CD4-positive, alpha-beta T cell treated with Interleukin-2 at 100 ng/mL for 4 hours (primary cell): ENCODE measurements around the gene PAPSS2.
A peak's percentile ranks its signal among the peaks of the same experiment; 100 is the strongest.
"Not testable (repeated sequence)": the region's sequence is repeated elsewhere in the genome, so short reads cannot be mapped to it uniquely, and the experiment has no call there.

Experiments used
- DNase-seq: peaks from one replicate; pipeline ENCODE4 v3.0.0-alpha.2; 2020; ENCODE audit warnings: low spot score

The PAPSS2 gene

GRCh38 chr10:87706731-87707130 lies 47.1 kb downstream of the PAPSS2 start:
- DNase-seq: no peak

GRCh38 chr10:87707254-87707653 lies 47.6 kb downstream of the PAPSS2 start:
- no peak for DNase-seq

GRCh38 chr10:87712913-87713616 lies 53.4 kb downstream of the PAPSS2 start:
- DNase-seq: no peak

- DNase-seq: no peak
Measured at GRCh38 chr10:87713707-87714106, 54.0 kb downstream of the PAPSS2 start.

GRCh38 chr10:87715552-87716347 lies 56.1 kb downstream of the PAPSS2 start:
- no peak for DNase-seq

GRCh38 chr10:87716348-87716670 lies 56.6 kb downstream of the PAPSS2 start:
- no peak for DNase-seq

GRCh38 chr10:87720665-87721064 lies 61.0 kb downstream of the PAPSS2 start:
- DNase-seq: no peak

- no peak for DNase-seq
Measured at GRCh38 chr10:87721781-87722180, 62.1 kb downstream of the PAPSS2 start.

- no peak for DNase-seq
Measured at GRCh38 chr10:87722716-87723115, 63.0 kb downstream of the PAPSS2 start.

- DNase-seq: no peak
Measured at GRCh38 chr10:87723500-87723899, 63.8 kb downstream of the PAPSS2 start.

GRCh38 chr10:87724789-87725188 lies 65.1 kb downstream of the PAPSS2 start:
- no peak for DNase-seq

- DNase-seq: no peak
Measured at GRCh38 chr10:87729940-87730339, 70.3 kb downstream of the PAPSS2 start.

GRCh38 chr10:87733081-87733480 lies 73.4 kb downstream of the PAPSS2 start:
- DNase-seq: no peak

- DNase-seq: peak; percentile 9
Measured at GRCh38 chr10:87734987-87735827, 75.5 kb downstream of the PAPSS2 start.

- DNase-seq: not testable (repeated sequence)
Measured at GRCh38 chr10:87738253-87738652, 78.6 kb downstream of the PAPSS2 start.

GRCh38 chr10:87739703-87740102 lies 80.0 kb downstream of the PAPSS2 start:
- DNase-seq: no peak

GRCh38 chr10:87740254-87740655 lies 80.6 kb downstream of the PAPSS2 start:
- no peak for DNase-seq

- DNase-seq: not testable (repeated sequence)
Measured at GRCh38 chr10:87742992-87743610, 83.4 kb downstream of the PAPSS2 start.

GRCh38 chr10:87744606-87745005 lies 84.9 kb downstream of the PAPSS2 start:
- DNase-seq: no peak

GRCh38 chr10:87746911-87747310 lies 87.2 kb downstream of the PAPSS2 start:
- DNase-seq: no peak

- DNase-seq: not testable (repeated sequence)
Measured at GRCh38 chr10:87748244-87748643, 88.6 kb downstream of the PAPSS2 start.

GRCh38 chr10:87750001-87750671 lies 90.5 kb downstream of the PAPSS2 start:
- DNase-seq: no peak
